Muscle layer of colon (tissue), 2 donors: ENCODE data around the gene THADA.
A peak's percentile ranks its signal among the peaks of the same experiment; 100 is the strongest.
"Not testable (repeated sequence)": the region's sequence is repeated elsewhere in the genome, so short reads cannot be mapped to it uniquely, and the experiment has no call there.

Source experiments
- H3K27ac ChIP-seq: one replicate; pipeline ENCODE4 v1.7.0; 2013; ENCODE audit warnings: low read depth, mild to moderate bottlenecking, low read length, moderate library complexity
- H3K27me3 ChIP-seq, 2 donors: one replicate each; pipeline ENCODE4 v1.7.0; 2013; ENCODE audit warnings: low read length in 2 of 2, mild to moderate bottlenecking in 2 of 2; ENCODE audit not compliant: insufficient read depth in 2 of 2, control insufficient read depth in 1 of 2
- H3K36me3 ChIP-seq: one replicate; pipeline ENCODE4 v1.7.0; 2013; ENCODE audit warnings: mild to moderate bottlenecking, low read length; ENCODE audit not compliant: insufficient read depth
- H3K4me1 ChIP-seq: one replicate; pipeline ENCODE4 v1.7.0; 2013; ENCODE audit warnings: mild to moderate bottlenecking, low read length; ENCODE audit not compliant: insufficient read depth
- H3K4me3 ChIP-seq, 2 donors: one replicate each; pipeline ENCODE4 v1.7.0; 2013; ENCODE audit warnings: low read length in 2 of 2, low read depth in 1 of 2, mild to moderate bottlenecking in 1 of 2, moderate library complexity in 1 of 2
- H3K9ac ChIP-seq: one replicate; pipeline ENCODE4 v1.7.0; 2013; ENCODE audit warnings: low read length
- H3K9me3 ChIP-seq: one replicate; pipeline ENCODE4 v1.7.0; 2013; ENCODE audit warnings: mild to moderate bottlenecking, low read length
- donor health status: abdominal sarcoma.
- donor health status: Adenocarcinoma of cecum.

THADA gene

DNA sequence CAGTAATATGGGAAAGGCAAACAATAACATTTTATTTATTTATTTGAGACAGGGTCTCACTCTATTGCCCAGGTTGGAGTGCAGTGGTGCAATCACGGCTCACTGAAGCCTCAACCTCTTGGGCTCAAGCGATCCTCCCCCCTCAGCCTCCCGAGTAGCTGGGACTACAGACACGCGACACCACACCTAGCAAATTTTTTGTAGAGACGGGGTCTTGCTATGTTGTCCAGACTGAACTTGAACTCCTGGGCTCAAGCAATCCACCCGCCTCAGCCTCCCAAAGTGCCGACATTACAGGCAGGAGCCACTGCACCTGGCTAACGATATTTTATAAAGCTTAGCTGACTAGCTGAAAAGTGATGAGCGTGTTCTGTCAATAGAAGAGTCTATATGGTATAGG is 23.7 kb upstream of the THADA start:
- Histone ChIP-seq H3K27ac (no peak overlapping the region), H3K9me3 (no peaks in the 10 kb centered on the region), H3K36me3 (no peaks in the 10 kb centered on the region), H3K4me3 (no peak overlapping the region), H3K9ac (no peak overlapping the region), H3K27me3 (no peaks in the 10 kb centered on the region), H3K4me1 (no peaks in the 10 kb centered on the region)

DNA sequence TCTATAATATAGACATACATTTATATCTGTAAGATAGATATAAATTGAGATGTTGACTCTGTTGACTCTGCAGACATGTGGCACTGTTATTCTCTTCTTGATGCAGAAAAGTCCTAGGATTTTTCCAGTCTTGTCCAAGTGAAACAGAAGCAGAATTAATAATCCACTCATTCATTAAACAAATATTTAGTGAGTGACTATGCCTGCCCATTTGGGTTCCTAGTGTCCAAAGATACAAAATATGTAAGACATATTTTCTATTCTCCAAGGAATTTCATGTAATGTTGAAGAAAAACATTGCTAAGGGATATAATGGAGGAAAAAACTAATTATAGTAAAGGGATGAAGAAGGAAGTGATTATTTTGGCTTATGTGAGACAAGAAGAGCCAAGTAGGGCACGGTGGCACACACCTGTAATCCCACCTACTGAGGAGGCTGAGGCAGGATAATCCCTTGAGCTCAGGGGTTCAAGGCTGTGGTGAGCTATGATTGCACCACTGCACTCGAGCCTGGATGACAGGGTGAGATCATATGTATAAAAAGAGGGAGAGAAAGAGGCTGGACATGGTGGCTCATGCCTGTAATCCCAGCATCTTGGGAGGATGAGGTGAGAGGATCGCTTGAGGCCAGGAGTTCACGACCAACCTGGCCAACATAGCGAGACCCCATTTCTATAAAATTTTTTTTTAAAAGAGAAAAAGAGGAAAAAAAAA is 21.3 kb upstream of the THADA start:
- H3K9ac ChIP-seq: no peak overlapping the region
- H3K27ac ChIP-seq: no peak overlapping the region
- no peak overlapping the region for H3K4me3 ChIP-seq
- no peaks in the 10 kb centered on the region for H3K9me3 ChIP-seq
- H3K4me1 ChIP-seq: peaks cover 6% of the 10 kb centered on the region
- no peaks in the 10 kb centered on the region for H3K36me3 ChIP-seq
- H3K27me3 ChIP-seq: no peaks in the 10 kb centered on the region

DNA sequence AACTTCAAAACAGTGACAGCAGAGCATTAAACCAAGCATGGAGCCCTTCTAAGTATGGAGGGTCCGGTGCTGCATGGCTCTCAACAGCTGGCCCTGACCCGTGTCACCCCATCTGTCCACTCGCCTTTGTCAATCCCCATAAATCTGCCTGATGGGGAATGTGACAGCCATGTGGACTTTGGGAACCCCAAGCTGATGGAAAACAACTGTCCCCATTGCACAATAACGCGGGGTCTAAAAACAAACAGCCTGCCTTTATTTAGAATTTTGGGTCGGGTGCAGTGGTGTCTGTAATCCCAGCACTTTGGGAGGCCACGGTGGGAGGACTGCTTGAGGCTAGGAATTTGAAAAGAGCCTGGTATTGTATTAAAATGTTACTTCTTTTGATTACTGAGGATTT is 17.1 kb upstream of the THADA start:
- H3K4me1 ChIP-seq: peaks cover 6% of the 10 kb centered on the region
- H3K27ac ChIP-seq: no peak overlapping the region
- H3K9me3 ChIP-seq: no peaks in the 10 kb centered on the region
- no peaks in the 10 kb centered on the region for H3K27me3 ChIP-seq
- H3K4me3 ChIP-seq: no peak overlapping the region
- H3K36me3 ChIP-seq: no peaks in the 10 kb centered on the region
- H3K9ac ChIP-seq: no peak overlapping the region

GRCh38 chr2:43611987-43612894 is 16.4 kb upstream of the THADA start:
- H3K4me3 ChIP-seq: no peak overlapping the region
- no peak overlapping the region for H3K27ac ChIP-seq
- no peaks in the 10 kb centered on the region for H3K9me3 ChIP-seq
- no peaks in the 10 kb centered on the region for H3K27me3 ChIP-seq
- no peaks in the 10 kb centered on the region for H3K36me3 ChIP-seq
- peaks cover 6% of the 10 kb centered on the region for H3K4me1 ChIP-seq
- H3K9ac ChIP-seq: no peak overlapping the region

DNA sequence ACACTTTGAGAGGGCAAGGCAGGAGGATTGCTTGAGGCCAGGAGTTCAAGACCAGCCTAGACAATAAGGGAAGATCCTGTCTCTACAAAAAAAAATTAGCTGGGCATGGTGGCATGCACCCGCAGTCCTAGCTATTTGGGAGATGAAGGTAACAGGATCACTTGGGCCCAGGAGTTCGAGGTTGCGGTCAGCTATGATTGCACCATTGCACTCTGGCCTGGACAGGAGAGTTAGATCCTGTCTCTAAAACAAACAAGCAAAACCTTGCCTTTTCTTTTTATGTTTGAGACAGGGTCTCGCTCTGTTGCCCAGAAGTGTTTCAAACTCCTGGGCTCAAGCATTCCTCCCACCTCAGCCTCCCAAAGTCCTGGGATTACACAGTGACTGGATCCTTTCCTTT is 14.5 kb upstream of the THADA start:
- no peak overlapping the region for H3K4me3 ChIP-seq
- H3K9ac ChIP-seq: no peak overlapping the region
- peaks cover 6% of the 10 kb centered on the region for H3K4me1 ChIP-seq
- H3K9me3 ChIP-seq: no peaks in the 10 kb centered on the region
- H3K27ac ChIP-seq: no peak overlapping the region
- no peaks in the 10 kb centered on the region for H3K27me3 ChIP-seq
- H3K36me3 ChIP-seq: no peaks in the 10 kb centered on the region

DNA sequence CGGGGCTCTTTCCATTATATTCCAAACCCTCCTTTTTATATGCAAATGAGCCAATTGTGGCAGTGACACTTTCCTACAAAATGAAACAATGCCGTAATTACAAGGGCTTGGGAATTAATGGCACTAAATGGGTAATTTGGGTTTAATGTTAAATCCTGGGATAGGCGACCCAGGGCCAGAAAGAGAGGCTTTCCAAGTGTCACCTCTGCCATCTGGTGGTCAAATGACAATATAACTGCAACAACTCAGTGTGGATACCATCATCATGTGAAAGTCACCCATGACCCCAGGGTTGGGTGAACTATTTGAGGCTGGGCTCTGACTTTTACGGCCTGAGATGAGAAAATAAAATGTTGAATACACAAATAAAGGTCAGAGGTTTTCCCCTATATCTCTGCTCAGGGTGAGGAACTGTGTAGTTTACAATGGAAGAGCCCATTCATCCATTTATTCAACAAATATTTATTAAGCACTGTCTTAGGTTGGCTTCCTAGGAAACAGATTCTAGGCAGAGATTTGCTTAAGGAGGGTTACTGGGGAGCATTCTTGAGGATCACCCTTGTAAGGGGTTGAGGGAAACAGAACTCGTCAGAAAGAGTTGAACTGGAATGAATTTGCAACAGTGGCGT is 13.6 kb upstream of the THADA start:
- no peaks in the 10 kb centered on the region for H3K36me3 ChIP-seq
- H3K9me3 ChIP-seq: no peaks in the 10 kb centered on the region
- H3K27ac ChIP-seq: no peak overlapping the region
- H3K9ac ChIP-seq: no peak overlapping the region
- peaks cover 6% of the 10 kb centered on the region for H3K4me1 ChIP-seq
- no peaks in the 10 kb centered on the region for H3K27me3 ChIP-seq
- no peak overlapping the region for H3K4me3 ChIP-seq

DNA sequence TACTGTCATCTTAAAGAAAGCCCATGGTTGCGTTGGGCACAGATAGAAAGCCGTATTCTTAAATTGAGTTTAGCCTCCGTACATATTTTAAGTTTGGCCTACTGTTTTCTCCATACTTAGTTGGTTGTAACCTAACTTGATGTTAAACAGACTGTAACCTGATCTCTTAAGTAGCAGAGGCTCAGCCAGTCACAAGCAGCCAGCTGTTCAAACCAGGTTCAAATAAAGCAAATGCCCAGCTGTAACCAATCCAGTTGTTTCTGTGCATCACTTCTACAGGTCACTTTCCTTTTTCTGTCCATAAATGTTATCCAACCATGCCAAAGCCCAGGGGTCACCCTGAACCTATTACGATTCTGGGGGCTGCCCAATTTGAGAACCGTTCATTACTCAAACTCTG is 10.0 kb upstream of the THADA start:
- H3K27me3 ChIP-seq: no peaks in the 10 kb centered on the region
- no peaks in the 10 kb centered on the region for H3K4me1 ChIP-seq
- H3K36me3 ChIP-seq: no peaks in the 10 kb centered on the region
- no peak overlapping the region for H3K27ac ChIP-seq
- no peaks in the 10 kb centered on the region for H3K9me3 ChIP-seq
- H3K4me3 ChIP-seq: no peak overlapping the region
- H3K9ac ChIP-seq: no peak overlapping the region

- H3K4me3 ChIP-seq: no peak overlapping the region
- H3K27ac ChIP-seq: no peak overlapping the region
- H3K9ac ChIP-seq: no peak overlapping the region
- no peaks in the 10 kb centered on the region for H3K36me3 ChIP-seq
- no peaks in the 10 kb centered on the region for H3K9me3 ChIP-seq
- H3K27me3 ChIP-seq: no peaks in the 10 kb centered on the region
- no peaks in the 10 kb centered on the region for H3K4me1 ChIP-seq
These were observed 9.3 kb upstream of the THADA start for GRCh38 chr2:43605079-43605655.

DNA sequence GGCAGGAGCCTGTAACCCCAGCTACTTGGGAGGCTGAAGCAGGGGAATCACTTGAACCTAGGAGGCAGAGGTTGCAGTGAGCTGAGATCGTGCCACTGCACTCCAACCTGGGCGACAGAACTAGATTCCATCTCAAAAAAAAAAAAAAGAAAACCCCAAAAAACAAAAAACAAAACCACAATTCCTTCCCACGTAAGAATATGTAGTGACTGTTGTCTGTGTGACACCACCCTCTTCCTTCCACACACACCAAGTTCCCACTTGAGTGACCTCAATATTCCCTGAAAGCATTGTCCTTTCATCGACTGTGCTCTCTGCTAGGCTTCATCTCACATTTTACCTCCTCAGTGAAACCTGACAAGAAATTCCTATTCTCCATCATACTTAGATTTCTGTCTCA is 8.8 kb upstream of the THADA start:
- Histone ChIP-seq H3K27me3 (no peaks in the 10 kb centered on the region), H3K36me3 (no peaks in the 10 kb centered on the region), H3K27ac (no peak overlapping the region), H3K9me3 (no peaks in the 10 kb centered on the region), H3K4me1 (no peaks in the 10 kb centered on the region), H3K9ac (no peak overlapping the region), H3K4me3 (no peak overlapping the region)

DNA sequence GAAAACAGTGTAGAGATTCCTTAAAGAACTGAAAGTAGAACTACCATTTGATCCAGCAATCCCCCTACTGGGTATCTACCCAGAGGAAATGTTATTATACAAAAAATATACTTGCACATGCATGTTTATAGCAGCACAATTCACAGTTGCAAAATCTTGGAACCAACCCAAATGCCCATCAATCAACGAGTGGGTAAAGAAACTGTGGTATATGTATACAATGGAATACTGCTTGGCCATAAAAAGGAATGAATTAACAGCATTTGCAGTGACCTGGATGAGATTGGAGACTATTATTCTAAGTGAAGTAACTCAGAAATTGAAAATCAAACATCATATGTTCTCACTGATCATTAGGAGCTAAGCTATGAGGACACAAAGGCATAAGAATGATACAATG is 4.8 kb upstream of the THADA start:
- not testable (repeated sequence) for H3K27me3 ChIP-seq, H3K4me1 ChIP-seq, H3K27ac ChIP-seq, H3K9me3 ChIP-seq, H3K4me3 ChIP-seq, H3K9ac ChIP-seq, H3K36me3 ChIP-seq

DNA sequence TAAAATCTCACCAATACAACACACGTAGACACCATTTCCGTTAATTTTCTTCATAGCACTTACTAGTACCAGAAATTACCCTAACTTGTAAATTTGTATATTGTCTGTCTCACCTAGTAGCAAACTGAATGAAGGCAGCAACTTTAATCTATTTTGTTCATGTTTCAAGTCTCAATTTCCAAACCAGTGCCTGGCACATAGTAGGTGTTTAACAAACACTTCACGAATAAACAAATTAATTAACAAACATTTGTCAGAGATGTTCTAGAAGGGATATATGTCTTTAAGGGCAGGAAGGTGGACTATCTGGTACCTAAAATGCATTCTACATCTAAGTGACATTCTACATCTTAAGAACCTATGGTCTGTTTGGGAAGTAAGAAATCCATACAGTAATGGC is 963 bp downstream of the THADA start:
- Histone ChIP-seq H3K9ac (peak overlapping the region; percentile 99), H3K27ac (no peak overlapping the region), H3K4me3 (peak overlapping the region; percentile 93 to 98), H3K27me3 (no peaks in the 10 kb centered on the region), H3K36me3 (no peaks in the 10 kb centered on the region), H3K4me1 (peaks cover 13% of the 10 kb centered on the region), H3K9me3 (no peaks in the 10 kb centered on the region)
